HEK293T (cell line): ENCODE data around the gene GRB14.
"Not testable (repeated sequence)": the region's sequence is repeated elsewhere in the genome, so short reads cannot be mapped to it uniquely, and the experiment has no call there.

Experiments used
- CTCF ChIA-PET: fragments of 350-600 bp; formaldehyde crosslinking; extraction: SDS; loops from one replicate; lab custom pipeline; 2021; ENCODE audit warnings: antibody characterized with exemption, inconsistent platforms; lab: Yijun Ruan, JAX
- POLR2A ChIA-PET: fragments of 350-600 bp; formaldehyde crosslinking; extraction: SDS; loops from one replicate; lab custom pipeline; 2020; ENCODE audit warnings: antibody characterized with exemption, inconsistent platforms; lab: Yijun Ruan, JAX
- DNase-seq: peaks from one replicate; pipeline ENCODE4 v3.0.0; 2012; ENCODE audit warnings: mixed read lengths; ENCODE audit errors: extremely low spot score
- ARNT ChIP-seq: fragments of 450-650 bp; IDR thresholded peaks from 2 replicates; pipeline ENCODE4 v1.6.1; 2017; ENCODE audit warnings: mild to moderate bottlenecking
- BHLHE40 ChIP-seq: fragments of 450-650 bp; IDR thresholded peaks from 2 replicates; pipeline ENCODE4 v1.6.1; 2016; ENCODE audit warnings: mild to moderate bottlenecking, moderate library complexity, borderline replicate concordance
- CTBP1 ChIP-seq: fragments of 450-650 bp; IDR thresholded peaks from 2 replicates; pipeline ENCODE4 v1.6.1; 2016; ENCODE audit warnings: borderline replicate concordance
- ELF4 ChIP-seq: fragments of 450-650 bp; IDR thresholded peaks from 2 replicates; pipeline ENCODE4 v1.6.1; 2017; ENCODE audit warnings: antibody characterized with exemption
- FOXA1 ChIP-seq: fragments of 450-650 bp; IDR thresholded peaks from 2 replicates; pipeline ENCODE4 v1.6.1; 2016; ENCODE audit warnings: mild to moderate bottlenecking
- FOXK2 ChIP-seq: fragments of 450-650 bp; IDR thresholded peaks from 2 replicates; pipeline ENCODE4 v1.6.1; 2016; ENCODE audit warnings: mild to moderate bottlenecking
- FOXM1 ChIP-seq: fragments of 450-650 bp; IDR thresholded peaks from 2 replicates; pipeline ENCODE4 v1.6.1; 2017; ENCODE audit warnings: mild to moderate bottlenecking, borderline replicate concordance
- HDGF ChIP-seq: fragments of 450-650 bp; IDR thresholded peaks from 2 replicates; pipeline ENCODE4 v1.6.1; 2017; ENCODE audit warnings: antibody characterized with exemption, borderline replicate concordance
- L3MBTL2 ChIP-seq: fragments of 450-650 bp; conservative IDR thresholded peaks from 2 replicates; pipeline ENCODE4 v1.6.1; 2016; ENCODE audit warnings: mild to moderate bottlenecking
- LEF1 ChIP-seq: fragments of 450-650 bp; IDR thresholded peaks from 2 replicates; pipeline ENCODE4 v1.6.1; 2017; ENCODE audit warnings: mild to moderate bottlenecking, borderline replicate concordance
- NFRKB ChIP-seq: fragments of 450-650 bp; IDR thresholded peaks from 2 replicates; pipeline ENCODE4 v1.6.1; 2016; ENCODE audit warnings: mild to moderate bottlenecking, moderate library complexity
- SP1 ChIP-seq: fragments of 450-650 bp; IDR thresholded peaks from 2 replicates; pipeline ENCODE4 v1.6.1; 2017
- SUZ12 ChIP-seq: fragments of 450-650 bp; IDR thresholded peaks from 2 replicates; pipeline ENCODE4 v1.6.1; 2016; ENCODE audit warnings: mild to moderate bottlenecking
- TARDBP ChIP-seq: fragments of 450-650 bp; IDR thresholded peaks from 2 replicates; pipeline ENCODE4 v1.6.1; 2016
- ZNF384 ChIP-seq: fragments of 450-650 bp; IDR thresholded peaks from 2 replicates; pipeline ENCODE4 v1.6.1; 2016
- TF ChIP-seq, protein P1 (sequence below): fragments of 450-650 bp; IDR thresholded peaks from 2 replicates; pipeline ENCODE4 v1.6.1; 2016

Gene GRB14

DNA sequence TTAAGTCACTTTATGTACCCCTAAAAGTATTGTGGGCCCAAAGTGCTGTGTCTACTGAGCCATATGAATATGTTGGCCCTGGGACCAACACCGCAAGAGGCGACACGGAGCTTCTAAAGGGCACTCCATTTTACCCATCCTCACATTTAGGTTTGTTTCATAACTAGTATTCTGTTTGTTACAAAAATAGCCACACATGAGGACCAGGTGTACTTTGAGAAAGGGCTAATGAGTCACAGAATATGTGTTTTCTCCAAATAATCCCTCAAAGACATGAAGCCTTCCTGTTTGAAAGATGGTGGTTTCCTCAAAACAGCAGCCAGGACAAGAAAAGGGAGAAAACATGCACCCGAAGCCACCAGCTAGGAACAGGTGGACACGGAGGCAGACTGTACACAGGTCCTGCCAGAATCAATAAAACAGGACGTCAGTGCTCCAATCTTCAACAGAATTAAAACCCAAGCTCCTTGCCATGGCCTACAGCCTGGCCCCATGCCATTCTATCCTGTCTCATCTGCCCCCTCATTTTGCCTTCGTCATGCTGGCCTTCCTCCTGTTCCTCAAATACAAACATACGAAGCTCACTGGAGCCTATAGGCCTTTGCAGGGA lies 21.8 kb upstream of the GRB14 start:
- CTCF ChIA-PET: no interaction called here
- DNase-seq: no peak
- POLR2A ChIA-PET: no interaction called here
- no peak for TF ChIP-seq SUZ12
- no peak for TF ChIP-seq TARDBP
- no peak for TF ChIP-seq LEF1
- TF ChIP-seq HDGF: no peak
- TF ChIP-seq CTBP1: no peak
- no peak for TF ChIP-seq FOXM1
- TF ChIP-seq ARNT: no peak
- no peak for TF ChIP-seq ELF4
- TF ChIP-seq FOXK2: no peak
- no peak for TF ChIP-seq NFRKB
- TF ChIP-seq BHLHE40: no peak
- TF ChIP-seq ZNF384: no peak
- TF ChIP-seq SP1: no peak

DNA sequence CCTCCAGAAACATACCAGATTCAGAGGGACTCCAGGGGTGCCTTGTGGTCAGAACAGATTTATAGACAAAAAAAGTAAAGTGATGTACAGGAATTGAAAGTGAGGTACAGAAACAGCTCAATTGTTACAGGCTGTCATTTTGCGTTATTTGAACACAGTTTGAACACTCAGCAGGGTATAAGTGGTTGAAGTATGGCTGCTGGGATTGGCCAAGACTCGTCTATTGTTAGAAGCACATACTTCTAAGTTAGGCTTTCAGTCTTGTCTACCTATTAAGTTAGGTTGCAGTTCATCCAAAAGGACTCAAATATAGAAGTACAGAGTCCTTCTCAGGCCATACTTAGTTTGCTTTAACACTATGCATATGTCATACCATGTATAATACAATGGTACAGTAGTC lies 21.0 kb upstream of the GRB14 start:
- DNase-seq: no peak
- ChIA-PET CTCF (no interaction called here), POLR2A (no interaction called here)
- TF ChIP-seq HDGF (no peak), ZNF384 (no peak), LEF1 (no peak), BHLHE40 (no peak), SUZ12 (no peak), SP1 (no peak), CTBP1 (no peak), L3MBTL2 (no peak), TARDBP (no peak), FOXK2 (no peak), ELF4 (no peak), NFRKB (no peak), FOXM1 (no peak)
- TF ChIP-seq, protein P1, sequence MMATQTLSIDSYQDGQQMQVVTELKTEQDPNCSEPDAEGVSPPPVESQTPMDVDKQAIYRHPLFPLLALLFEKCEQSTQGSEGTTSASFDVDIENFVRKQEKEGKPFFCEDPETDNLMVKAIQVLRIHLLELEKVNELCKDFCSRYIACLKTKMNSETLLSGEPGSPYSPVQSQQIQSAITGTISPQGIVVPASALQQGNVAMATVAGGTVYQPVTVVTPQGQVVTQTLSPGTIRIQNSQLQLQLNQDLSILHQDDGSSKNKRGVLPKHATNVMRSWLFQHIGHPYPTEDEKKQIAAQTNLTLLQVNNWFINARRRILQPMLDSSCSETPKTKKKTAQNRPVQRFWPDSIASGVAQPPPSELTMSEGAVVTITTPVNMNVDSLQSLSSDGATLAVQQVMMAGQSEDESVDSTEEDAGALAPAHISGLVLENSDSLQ: no peak

DNA sequence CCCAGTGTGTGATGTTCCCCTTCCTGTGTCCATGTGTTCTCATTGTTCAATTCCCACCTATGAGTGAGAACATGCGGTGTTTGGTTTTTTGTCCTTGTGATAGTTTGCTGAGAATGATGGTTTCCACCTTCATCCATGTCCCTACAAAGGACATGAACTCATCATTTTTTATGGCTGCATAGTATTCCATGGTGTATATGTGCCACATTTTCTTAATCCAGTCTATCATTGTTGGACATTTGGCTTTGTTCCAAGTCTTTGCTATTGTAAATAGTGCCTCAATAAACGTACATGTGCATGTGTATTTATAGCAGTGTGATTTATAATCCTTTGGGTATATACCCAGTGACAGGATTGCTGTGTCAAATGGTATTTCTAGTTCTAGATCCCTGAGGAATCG lies 7.0 kb upstream of the GRB14 start:
- DNase-seq, CTCF ChIA-PET, POLR2A ChIA-PET: not testable (repeated sequence)

DNA sequence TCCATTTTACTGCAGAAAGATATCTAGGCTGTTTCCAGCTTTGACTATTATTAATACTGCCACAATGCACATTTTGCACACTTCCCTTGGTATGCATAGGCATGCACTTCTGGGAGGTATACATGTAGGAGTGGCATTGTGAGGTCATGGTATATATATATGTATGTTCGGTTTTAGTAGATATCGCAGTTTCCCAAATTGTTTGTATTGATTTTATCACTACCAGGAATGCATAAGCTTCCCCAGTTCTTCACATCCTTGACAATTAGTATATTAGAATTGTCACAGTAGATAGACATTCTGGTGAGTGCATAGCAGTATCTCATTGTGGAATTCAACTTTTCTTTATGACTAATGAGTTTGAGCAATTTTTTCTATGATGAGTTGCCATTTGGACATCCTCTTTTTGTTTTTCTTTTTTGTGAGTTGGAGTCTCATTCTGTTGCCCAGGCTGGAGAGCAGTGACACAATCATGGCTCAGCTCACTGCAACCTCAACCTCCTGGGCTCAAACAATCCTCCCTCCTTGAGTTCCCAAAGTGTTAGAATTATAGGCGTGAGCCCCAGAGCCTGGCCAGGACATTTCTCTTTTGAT lies 4.2 kb upstream of the GRB14 start:
- POLR2A ChIA-PET: no interaction called here
- CTCF ChIA-PET: no interaction called here
- TF ChIP-seq, protein P1: no peak
- TF ChIP-seq ZNF384: no peak
- TF ChIP-seq L3MBTL2: no peak
- no peak for TF ChIP-seq NFRKB
- TF ChIP-seq SP1: no peak
- no peak for TF ChIP-seq BHLHE40
- no peak for TF ChIP-seq CTBP1
- TF ChIP-seq FOXK2: no peak
- TF ChIP-seq FOXA1: no peak
- DNase-seq: no peak

DNA sequence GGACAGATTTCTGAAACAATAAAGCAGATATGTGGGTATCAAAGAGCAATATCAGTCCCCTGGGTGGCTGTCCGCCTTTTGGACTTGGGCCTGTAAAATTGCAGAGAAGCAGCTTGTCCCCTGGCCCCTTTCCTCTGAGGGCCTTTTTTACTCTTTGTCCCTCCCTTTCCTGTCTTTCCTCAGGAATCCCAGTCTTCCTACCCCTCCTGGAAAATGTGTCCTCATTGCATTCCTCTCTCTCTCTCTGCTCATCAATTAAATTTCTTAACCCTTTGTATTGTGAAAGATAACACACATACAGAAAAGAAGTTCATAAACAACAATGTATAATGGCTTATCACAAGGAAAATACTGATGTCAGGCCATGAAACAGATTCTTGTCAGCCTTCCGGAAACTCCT lies 3.0 kb upstream of the GRB14 start:
- no peak for TF ChIP-seq FOXK2
- no peak for TF ChIP-seq SUZ12
- no peak for TF ChIP-seq NFRKB
- TF ChIP-seq CTBP1: no peak
- TF ChIP-seq TARDBP: no peak
- TF ChIP-seq SP1: no peak
- no peak for TF ChIP-seq ARNT
- TF ChIP-seq L3MBTL2: no peak
- TF ChIP-seq BHLHE40: no peak
- no peak for TF ChIP-seq FOXM1
- no peak for TF ChIP-seq HDGF
- TF ChIP-seq FOXA1: no peak
- TF ChIP-seq, protein P1: no peak
- TF ChIP-seq ELF4: no peak
- TF ChIP-seq ZNF384: no peak
- no peak for TF ChIP-seq LEF1
- ChIA-PET CTCF (no interaction called here), POLR2A (no interaction called here)
- no peak for DNase-seq

DNA sequence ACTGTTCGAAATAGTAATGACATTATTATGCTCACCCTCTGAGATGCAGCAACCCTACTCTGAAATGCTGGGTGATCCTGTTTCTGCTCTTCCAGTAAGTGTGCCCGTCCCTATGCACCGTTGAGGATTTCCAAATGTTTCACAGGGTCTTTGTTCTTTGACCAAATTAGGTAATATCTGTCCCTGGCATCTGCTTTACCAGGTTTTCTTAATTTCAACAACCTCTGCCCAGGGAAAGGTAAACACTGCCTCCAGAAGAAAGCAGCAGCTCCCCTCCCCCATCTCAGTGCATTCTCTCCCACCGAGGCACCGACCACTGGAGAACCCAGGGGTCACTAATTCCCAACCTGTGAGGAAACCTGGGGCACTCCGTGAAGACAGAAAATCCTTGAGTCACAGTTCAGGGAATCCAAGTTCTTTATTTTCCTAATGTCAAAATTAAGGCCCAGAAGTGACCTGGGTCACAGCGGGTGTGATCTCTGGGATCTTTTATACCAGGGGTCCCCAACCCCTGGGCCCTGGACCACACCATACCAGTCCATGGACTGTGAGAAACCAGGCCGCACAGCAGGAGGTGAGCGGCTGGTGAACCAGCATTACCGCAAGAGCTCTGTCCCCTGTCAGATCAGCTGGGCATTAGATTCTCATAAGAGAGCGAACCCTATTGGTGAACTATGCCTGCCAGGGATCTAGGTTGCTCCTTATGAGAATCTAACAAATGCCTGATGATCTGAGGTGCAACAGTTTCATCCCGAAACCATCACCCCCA lies 1.2 kb upstream of the GRB14 start:
- DNase-seq: no peak
- TF ChIP-seq, protein P1: no peak
- TF ChIP-seq LEF1 (no peak), SUZ12 (no peak), TARDBP (no peak), NFRKB (no peak), BHLHE40 (no peak), FOXA1 (no peak), ELF4 (no peak), ZNF384 (no peak), ARNT (no peak)
- ChIA-PET CTCF (no interaction called here), POLR2A (interaction anchor here (1.7 kb wide), 1 partner anchor 10 kb away, joined by 4 read pairs; no protein-coding TSS in a partner anchor)
